ENCODE data around the gene TLN1.

- no peak for TF ChIP-seq CTCF (conservative IDR thresholded peaks at IDR 0.05; ENCODE audit: low read length)
- no peak for TF ChIP-seq EZH2phosphoT487 (IDR thresholded peaks at IDR 0.05; ENCODE audit: borderline replicate concordance, low read depth, low read length)
These were observed 44.7 kb downstream of the TLN1 start for GRCh38 chr9:35687306-35687705.

All from OCI-LY7 (cell line).